RPMI7951 (cell line): ENCODE measurements around the gene HPSE2. TPM values are rescaled to one million over a fixed set of nuclear protein-coding genes. Genes with fewer than 3 reads are reported as not detected.
"Not testable (repeated sequence)": the region's sequence is repeated elsewhere in the genome, so short reads cannot be mapped to it uniquely, and the experiment has no call there.

Experiments
- DNase-seq: peaks from one replicate; pipeline ENCODE4 v3.0.0-alpha.2; 2012; ENCODE audit warnings: low read depth
- total RNA-seq: library from RNA; depleted of rRNA; stranded (reverse); fragments of >200 nt; shearing (Covaris generic); gene quantifications from 2 replicates; pipeline ENCODE4 v1.2.3, GENCODE V29; 2014

HPSE2 gene
- total RNA-seq, 1 experiment from 2014 or later = not detected

DNA sequence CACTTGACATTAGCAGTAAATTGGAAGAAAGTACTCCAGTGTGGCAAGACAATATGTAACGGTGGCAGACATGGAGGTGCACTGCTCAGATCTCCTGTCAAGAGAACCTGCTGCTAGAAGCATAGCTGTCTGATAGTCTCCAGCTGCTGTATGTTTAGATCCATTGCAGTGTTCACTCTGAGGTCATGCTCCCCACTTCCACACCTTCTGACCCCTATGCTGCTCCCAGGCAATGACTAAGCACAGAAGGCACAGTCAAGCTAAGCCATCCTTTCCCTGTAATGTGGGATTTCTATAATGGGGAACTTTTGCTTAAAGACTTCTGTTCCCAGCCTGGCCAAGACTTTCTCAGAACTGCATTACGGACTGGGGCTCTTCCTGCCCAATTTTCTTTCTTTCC, 315.8 kb downstream of the HPSE2 start:
- DNase-seq = no peak

DNA sequence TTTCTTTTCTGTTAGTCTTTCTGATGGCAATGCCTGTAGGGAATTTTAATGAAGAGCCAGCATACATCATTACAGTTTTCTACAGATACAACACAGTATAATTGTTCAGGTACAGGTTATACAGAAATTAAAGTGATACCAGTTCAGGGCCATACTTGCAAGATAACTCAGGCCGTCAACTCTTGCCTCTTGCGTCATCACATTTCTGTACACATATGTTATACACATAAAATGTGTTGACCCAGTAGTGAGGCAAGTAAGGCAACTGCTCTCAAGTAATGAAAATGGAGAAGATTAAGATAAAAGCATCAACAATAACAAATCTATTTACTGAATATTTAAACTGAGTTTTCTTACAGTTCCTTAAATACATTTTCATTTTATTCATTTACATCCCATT, 317.8 kb downstream of the HPSE2 start:
- no peak for DNase-seq

DNA sequence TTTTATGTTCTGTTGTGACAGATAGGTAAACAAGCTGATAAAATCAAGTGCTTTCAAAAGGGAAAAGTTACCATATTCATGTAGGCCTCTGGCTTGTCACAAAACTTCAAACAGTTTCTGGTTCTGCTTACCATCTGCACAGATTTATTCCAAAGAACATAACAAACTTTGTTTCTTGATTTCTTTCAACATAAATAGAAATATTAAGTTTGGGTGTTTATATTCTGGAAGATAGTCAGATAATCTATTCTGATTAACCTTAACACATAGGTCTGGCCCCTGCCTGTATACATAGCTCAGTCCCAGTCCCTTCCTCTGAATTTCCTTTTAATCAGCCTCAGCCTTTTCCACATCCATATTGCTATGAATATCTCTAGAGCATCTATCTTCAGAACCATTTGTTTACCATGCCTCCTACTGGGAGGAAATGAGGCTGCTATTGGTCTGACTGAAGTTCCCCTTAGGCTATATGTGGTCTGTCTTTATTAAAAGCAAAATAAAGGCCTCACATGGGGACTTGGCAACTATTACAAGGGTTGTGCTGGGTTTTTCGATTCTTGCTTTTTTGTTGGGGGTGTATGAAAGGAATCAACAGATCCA, 319.0 kb downstream of the HPSE2 start:
- peak; percentile 0 for DNase-seq

DNA sequence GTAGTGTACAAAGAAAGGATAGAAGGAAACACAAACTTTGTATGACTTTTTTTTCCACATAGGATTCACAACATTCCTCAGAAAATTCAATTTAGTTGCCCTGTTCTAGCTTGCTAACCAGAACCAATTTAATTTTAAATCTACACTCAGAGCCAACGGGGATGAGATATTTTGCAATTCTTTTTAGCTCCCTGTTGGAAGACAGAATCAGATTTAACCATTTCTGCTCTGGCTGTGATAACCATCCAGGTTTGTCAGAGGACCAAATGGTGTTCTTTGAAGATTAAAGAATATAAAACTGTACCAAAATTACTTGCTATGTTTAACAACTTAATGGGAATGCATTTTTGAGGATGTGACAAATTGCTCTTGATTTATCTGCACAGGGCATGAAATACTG, 319.7 kb downstream of the HPSE2 start:
- no peak for DNase-seq

DNA sequence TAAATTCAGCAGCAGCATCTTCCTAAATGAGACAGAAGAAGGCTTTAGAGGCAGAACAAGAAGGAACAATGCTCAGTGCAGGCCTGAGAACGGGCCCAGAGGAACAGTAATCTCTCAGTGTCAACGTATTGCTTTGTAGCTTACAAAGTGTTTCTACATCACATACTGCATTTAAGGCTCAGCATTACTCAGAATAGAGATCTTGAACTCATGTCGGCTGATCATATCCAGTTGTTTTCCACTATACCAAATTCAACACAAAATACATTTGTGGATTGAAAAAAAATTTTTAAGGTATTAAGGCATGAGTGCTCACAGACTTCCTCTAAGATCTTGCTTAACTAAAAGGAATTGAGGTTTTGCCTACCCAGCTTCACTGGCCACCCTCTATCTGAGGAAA, 325.1 kb downstream of the HPSE2 start:
- DNase-seq = no peak

DNA sequence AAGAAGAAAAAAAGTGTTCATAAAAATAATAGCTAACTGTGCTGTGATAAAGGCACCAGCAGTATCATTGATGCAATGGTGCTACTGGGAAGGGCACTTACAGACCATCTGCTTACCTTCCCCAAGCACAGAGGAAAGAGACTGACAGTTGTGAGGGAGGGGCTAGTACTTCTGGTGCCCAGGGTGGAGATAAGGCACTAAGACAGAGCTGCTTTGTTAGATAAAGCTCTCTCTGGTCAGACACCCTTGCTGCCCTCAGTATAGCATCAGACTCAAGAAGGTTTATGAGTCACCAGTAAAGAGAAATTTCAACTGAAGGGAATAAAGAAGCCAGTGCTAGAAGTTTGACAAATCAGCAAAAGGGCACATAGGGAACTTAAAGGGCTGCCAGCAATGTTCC, 325.6 kb downstream of the HPSE2 start:
- DNase-seq = peak; percentile 3

DNA sequence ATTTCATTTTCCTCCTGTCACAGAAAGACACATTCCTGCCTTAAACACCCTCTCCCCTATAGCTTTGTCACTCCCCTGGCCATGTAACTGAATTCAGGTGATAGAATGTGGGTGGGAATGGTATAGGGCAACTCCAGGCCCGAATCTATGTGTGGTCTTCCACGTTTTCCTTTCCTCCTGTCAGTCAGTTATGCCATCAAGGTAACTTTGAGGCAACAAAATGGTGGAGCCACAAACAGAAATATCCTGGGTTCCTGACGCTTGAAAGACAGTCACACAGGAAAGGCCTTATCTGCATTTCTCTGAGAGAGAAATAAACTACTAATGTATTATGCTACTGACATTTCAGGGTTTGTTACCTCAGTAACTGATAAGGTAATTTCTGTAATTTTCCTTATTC, 326.8 kb downstream of the HPSE2 start:
- no peak for DNase-seq

DNA sequence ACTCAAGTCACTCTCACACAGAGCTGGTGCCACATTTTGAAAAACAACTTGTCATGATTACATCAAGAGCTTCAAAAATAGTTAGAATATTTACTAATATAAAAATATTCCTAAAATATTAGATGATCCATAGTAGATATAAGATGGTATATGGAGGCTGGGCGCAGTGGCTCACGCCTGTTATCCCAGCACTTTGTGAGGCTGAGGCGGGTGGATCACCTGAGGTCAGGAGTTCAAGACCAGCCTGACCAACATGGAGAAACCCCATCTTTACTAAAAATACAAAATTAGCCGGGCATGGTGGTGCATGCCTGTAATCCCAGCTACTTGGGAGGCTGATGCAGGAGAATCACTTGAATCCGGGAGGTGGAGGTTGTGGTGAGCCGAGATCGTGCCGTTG, 327.4 kb downstream of the HPSE2 start:
- DNase-seq = not testable (repeated sequence)

DNA sequence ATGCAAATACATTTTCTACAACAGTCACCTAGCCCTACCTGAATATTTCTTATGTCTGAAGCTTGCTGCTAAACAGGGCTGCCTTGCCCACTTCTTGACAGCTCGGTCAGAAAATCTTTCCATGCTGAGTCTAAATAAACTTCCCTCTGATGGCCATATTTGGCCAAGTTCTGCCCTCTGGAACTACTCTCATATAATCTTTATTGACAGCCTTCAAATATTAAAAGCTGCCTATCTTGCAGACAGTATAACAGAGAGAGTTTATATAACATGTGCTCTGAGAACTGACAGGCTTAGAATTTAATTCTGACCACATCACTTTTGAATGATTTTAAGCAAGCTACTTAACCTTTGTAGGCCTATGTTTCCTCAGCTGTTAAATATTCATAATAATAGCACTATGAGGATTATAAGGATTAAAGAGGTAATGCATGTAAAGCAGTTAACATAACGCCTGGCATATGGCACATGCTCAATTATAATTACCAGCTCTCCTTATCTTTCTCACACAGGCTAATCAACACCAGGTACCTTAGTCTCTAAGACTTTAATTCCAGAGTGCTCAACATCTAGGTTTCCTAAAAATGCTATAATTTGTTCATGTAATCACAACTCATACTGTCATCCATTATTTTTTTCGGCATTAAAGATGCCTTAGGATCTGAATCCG, 334.1 kb downstream of the HPSE2 start:
- no peak for DNase-seq

DNA sequence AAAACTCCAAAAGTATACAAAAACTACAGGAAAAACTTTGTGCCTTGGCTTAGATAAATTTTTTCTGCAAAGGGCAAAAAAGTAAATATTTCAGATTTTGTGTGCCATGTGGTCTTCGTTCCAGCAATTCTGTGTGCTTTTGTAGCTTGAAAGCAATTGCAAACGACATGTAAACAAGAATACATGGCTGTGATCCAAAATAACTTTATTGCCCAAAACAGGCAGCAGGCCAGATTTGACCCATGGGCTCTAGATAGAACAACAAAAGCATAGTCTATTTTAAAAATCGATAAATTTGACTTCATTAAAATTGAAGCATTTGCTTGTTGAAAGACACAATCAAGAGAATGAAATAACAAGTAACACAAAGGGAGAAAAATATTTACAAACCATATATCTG, 336.6 kb downstream of the HPSE2 start:
- no peak for DNase-seq

DNA sequence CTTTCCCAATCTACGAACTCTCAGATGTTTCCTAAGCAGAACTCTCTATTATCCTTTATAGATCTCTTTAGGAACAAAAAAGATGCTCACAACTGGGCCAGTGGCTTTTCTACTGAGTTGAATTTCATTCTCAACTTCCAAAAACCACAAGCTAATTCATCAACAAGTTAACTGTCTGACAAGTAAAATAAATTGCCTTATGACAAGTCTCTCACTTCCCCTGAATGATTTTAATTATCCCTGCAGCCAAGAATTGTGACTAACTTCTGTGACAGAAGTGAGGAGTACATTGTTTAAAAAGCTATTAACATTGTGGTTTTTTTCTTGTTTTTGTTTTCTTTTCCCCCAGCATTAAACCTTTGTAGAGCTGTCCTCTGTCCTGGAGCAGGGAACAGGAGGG, 343.1 kb downstream of the HPSE2 start:
- no peak for DNase-seq

DNA sequence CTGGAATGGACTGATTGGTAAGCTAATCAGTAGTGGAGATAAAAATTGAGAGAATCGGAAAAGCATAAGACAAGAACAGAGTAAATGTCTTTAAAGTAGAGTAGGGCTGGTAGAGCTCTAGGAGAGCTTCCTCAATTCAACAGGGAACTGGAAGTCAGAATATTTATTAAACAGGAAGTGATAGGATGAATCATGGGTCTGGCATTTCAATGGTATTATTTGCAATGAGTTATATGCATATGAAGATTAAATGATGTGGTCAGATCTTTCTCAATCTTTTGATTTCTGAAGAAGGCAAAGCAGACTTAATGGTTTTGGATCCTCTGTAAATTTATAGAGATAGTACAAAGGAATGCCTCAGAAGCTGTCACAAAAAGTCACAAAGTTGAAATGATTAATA, 349.0 kb downstream of the HPSE2 start:
- DNase-seq = no peak

DNA sequence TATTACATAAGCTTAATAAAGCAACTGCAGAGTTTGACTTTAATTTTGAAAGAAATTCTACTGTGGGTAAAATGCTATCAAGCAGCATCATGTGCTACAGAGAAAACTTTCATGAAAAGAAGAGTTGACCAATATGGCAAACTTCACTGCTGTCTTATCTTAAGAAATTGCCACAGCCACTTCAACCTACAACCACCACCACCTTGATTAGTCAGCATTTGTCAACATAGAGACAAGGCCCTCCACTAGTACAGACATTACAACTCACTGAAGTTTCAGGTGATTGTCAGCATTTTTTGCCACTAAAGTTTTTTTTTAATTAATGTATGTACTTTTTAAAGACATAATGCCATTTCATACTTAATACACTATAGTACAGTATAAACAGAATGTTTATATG, 350.3 kb downstream of the HPSE2 start:
- no peak for DNase-seq

DNA sequence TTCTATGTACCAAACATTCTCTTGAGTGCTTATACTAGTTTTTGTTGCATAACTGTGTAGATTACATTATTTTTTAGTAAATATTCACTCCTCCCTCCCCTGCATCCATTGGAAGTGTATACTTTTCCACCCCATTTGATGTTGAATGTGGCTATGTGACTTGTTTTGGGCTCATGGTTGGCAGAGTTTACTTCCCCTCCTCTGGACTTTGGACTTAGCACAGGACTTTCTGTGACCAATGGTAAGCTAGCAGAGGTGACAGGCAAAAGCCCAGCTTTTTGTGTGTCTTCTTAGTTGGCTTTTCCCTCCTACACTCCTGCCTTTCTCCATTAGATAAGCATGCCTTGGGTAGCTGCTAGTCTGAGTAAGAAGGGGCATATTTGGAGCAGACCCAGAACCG, 353.9 kb downstream of the HPSE2 start:
- no peak for DNase-seq

DNA sequence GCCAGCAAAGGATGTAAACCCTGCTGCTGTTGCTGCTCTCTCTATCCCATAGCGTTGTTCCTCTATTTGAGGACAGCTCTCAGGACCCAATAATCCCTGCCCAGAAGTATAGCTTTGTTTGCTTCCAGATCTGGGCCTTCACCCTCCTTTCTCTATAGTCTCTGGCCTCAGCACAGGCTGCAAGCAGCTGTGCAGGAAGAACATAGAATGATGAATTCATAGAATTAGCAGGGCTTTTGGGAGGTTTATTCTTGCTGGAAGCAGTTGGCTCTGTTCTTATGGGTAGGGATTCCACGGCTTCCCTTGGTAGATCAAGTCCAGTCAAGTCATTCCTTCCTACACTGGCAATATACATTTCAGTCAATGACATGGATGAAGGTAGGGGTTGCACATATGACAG, 354.7 kb downstream of the HPSE2 start:
- DNase-seq = no peak

DNA sequence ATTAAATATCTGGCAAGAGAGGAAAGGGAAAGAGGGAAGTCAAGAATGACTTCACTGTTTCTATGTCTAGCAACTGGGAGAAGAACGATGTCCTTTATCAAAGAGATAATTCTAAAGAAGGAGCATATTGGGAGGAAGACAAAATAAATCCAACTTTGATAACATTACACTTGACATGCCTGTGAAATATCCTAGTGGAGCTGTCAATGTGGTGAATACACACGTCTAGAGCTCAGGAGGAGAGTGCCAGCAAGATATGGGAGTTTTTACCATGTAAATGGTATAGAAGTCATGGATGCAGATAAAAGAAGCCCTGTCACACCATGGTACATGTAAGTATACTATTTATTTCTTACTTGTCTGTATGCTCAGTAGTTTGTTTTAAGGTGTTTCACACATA, 356.7 kb downstream of the HPSE2 start:
- DNase-seq = no peak

DNA sequence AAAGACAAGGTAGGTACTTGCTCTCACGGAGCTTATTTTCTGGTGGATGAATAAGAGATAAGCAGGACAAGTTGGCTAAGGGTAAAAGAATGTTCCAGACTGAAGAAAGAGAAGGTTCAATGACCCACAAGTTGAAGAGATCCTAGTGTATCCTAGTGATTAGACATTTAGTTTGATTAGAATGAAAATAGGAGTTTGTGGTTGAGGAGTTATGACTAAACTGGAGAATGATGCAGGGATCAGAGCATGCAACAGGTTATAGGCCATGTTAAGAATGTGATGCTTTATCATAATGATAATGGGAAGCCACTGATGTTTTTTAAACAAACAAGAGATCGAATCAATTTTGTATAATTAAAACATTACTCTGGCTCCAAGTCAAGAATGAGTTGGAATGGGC, 357.2 kb downstream of the HPSE2 start:
- no peak for DNase-seq

DNA sequence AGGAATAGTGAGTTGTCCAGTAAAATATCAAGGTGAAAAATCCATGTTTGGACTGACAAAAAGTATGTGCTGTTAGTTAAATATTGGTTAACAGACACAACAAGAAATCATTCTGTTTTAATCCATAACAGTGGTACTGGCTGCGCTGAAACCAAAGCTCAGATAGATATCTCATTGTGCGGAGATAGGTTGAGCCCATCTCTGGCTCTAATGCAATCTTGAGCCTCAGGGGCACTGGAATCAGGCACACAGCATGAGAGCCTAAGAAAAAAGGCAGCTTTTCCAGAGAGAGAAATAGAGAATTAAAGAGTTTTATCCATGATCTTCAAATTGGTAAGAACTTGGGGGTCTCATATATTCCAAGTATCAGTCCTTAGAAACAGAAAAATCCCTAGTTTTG, 373.7 kb downstream of the HPSE2 start:
- DNase-seq = no peak

DNA sequence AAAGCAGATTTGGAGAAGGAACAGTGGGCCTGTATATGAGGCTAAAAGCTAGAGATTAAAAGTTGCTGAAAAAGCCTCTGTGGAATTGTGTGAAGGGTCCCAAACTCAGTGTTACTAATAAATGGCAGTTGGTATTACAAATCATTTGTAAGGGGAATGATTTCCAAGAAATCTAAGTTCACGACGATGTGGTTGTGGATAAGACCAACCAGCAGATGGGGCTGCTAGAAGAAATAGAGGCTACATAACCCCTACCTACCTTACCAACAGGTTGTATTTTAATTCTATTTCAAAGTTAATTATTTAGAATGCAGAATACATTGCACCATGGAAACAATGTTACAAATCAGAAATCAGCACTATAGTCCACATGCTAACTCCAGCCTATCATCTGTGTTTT, 377.1 kb downstream of the HPSE2 start:
- DNase-seq = no peak

DNA sequence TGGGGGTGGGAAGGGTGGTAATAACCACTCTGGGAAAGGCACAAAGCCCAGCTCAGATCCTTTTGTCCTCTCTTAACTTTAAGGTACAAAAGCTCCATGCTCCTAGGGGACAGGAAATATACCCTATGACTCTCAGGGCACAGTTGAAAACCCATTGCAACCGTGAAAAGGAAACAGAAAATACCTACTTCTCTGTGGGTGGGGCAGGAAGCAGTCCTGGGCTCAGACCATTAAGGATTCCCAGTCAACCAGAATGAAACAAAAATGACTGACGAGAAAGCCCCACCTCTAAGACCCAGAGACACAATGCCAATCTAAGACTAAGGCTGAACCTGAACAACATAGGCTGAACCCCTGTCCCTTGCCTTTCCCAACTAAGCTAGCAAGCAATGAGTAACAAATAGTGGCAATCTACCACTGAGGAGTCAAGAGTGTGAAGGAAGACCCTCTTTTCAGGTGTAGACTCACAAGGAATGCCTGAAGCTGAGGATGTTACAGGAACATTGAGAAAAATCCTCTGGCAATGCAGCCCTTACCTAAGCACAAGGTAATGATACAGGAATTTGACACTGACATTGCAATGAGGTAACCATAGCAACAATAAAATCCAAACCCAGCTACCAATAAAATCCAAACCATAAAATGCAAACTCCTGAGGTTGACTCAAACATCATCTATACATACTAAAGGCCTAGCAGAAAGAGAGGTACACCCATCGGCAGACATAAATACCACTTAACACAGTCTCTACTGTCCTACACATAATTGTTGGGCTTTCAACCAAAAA, 380.1 kb downstream of the HPSE2 start:
- no peak for DNase-seq

DNA sequence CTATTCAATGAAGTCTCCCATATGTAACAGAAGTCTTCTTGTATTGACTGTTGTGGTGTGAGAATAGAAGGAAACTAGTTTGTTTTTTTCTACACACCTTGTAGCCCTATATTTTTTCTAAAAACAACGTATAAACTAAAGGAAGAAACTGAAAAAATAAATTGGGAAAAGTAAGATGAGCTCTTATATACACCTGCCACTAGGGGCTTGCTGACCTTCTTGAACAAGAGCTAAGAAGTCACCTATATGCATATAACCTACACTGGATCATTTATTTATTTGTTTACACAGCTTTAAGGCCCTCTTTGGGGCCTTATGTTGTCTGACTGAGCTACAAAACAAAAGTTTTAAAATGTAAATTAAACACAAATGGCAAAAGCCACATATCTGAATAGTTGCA, 383.0 kb downstream of the HPSE2 start:
- DNase-seq = no peak

DNA sequence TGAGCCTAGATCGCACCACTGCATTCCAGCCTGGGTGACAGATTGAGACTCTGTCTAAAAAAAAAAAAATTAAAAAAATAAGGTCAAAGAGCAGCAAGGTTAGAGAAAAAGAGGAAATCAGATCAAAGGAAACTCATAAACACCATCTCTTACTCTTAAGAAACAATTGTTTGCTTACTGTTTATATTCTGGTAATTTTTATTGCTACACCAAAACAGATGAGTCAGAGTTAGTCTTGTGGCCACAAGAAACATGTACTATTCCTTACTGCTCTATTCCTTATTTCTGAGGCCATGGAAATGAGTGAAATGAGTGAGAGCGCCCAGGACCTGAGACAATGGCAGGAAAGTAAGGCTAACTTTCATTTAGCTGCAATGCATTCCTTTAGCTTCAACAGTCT, 387.3 kb downstream of the HPSE2 start:
- no peak for DNase-seq

DNA sequence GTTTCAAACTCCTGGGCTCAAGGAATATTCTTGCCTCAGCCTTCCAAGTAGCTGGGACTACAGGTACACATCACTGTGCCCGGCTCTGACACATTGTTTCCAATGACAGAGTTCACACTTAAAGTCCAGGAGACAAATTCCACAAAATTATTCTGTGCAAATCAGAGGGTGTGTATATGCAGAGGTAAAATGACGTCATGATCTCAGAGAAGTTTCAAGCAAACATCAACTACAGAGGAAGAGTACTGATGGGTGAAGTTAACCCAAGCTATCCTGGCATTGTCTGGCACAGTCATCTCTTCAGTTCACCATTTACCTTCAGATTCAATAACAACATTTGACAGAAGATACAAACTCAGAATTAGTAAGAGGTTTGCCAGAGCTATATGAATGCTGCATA, 388.9 kb downstream of the HPSE2 start:
- no peak for DNase-seq
